GM23338 (cell line): Measurements from ENCODE around the gene TBX2. TPM values are rescaled to one million over a fixed set of nuclear protein-coding genes. Genes with fewer than 3 reads are reported as not detected.

Experiments
- ATAC-seq: fragments of 200-7000 bp; cut with Tn5 transposase; 3 replicates; pipeline ENCODE4 v1.9.1; 2020
- DNase-seq: peaks from one replicate; pipeline ENCODE4 v3.0.0-alpha.2; 2015; ENCODE audit warnings: low spot score
- H2AFZ ChIP-seq: fragments of 200-600 bp; sonication (generic); 2 replicates; pipeline ENCODE4 v1.8.0; 2016; ENCODE audit warnings: antibody characterized with exemption, mild to moderate bottlenecking, moderate library complexity
- H3F3A ChIP-seq: fragments of 200-600 bp; sonication (generic); replicated peaks from 2 replicates; pipeline ENCODE4 v1.8.0; 2017; ENCODE audit warnings: antibody characterized with exemption, mixed run types, low read depth
- H3K27ac ChIP-seq: fragments of 200-600 bp; sonication (generic); 2 replicates; pipeline ENCODE4 v1.6.1; 2016; ENCODE audit warnings: low read depth
- H3K27me3 ChIP-seq: fragments of 200-600 bp; sonication (generic); 2 replicates; pipeline ENCODE4 v1.8.0; 2016; ENCODE audit warnings: mild to moderate bottlenecking, mixed run types, moderate library complexity; ENCODE audit not compliant: insufficient read depth
- H3K36me3 ChIP-seq: fragments of 200-600 bp; sonication (generic); 2 replicates; pipeline ENCODE4 v1.8.0; 2016; ENCODE audit warnings: mild to moderate bottlenecking; ENCODE audit not compliant: insufficient read depth
- H3K4me1 ChIP-seq: fragments of 200-600 bp; sonication (generic); 2 replicates; pipeline ENCODE4 v1.8.0; 2016; ENCODE audit warnings: mild to moderate bottlenecking, moderate library complexity; ENCODE audit not compliant: insufficient read depth
- H3K4me2 ChIP-seq: fragments of 200-600 bp; sonication (generic); 2 replicates; pipeline ENCODE4 v1.7.1; 2017; ENCODE audit warnings: mixed run types
- H3K4me3 ChIP-seq: fragments of 200-600 bp; sonication (generic); 2 replicates; pipeline ENCODE4 v1.6.1; 2016; ENCODE audit warnings: mixed run types
- H3K79me2 ChIP-seq: fragments of 200-600 bp; sonication (generic); replicated peaks from 2 replicates; pipeline ENCODE4 v1.8.0; 2017; ENCODE audit warnings: mild to moderate bottlenecking; ENCODE audit not compliant: insufficient read depth
- H3K9me2 ChIP-seq: fragments of 200-600 bp; sonication (generic); 2 replicates; pipeline ENCODE4 v1.8.0; 2017; ENCODE audit not compliant: insufficient read depth
- H4K20me1 ChIP-seq: fragments of 200-600 bp; sonication (generic); replicated peaks from 2 replicates; pipeline ENCODE4 v1.8.0; 2017; ENCODE audit warnings: mild to moderate bottlenecking; ENCODE audit not compliant: insufficient read depth
- H3K27ac Mint-ChIP-seq: 2 replicates; pipeline ENCODE4 v1.8.0; 2020; ENCODE audit warnings: inconsistent platforms, mild to moderate bottlenecking, moderate library complexity, mixed read lengths
- H3K27me3 Mint-ChIP-seq: 3 replicates; pipeline ENCODE4 v1.8.0; 2022; ENCODE audit warnings: low read depth, mild to moderate bottlenecking, moderate library complexity, mixed read lengths, inconsistent platforms; ENCODE audit not compliant: insufficient read depth, poor library complexity
- H3K36me3 Mint-ChIP-seq: 3 replicates; pipeline ENCODE4 v1.8.0; 2021; ENCODE audit warnings: low read depth, mild to moderate bottlenecking, inconsistent platforms, moderate library complexity, mixed read lengths
- H3K4me1 Mint-ChIP-seq: 3 replicates; pipeline ENCODE4 v1.8.0; 2020; ENCODE audit warnings: mild to moderate bottlenecking, inconsistent platforms, mixed read lengths
- H3K4me3 Mint-ChIP-seq: 3 replicates; pipeline ENCODE4 v1.8.0; 2021; ENCODE audit warnings: moderate library complexity, mild to moderate bottlenecking, inconsistent platforms, mixed read lengths
- H3K9me3 Mint-ChIP-seq: 3 replicates; pipeline ENCODE4 v1.8.0; 2020; ENCODE audit warnings: moderate library complexity, mild to moderate bottlenecking, inconsistent platforms, mixed read lengths
- CTCF ChIP-seq, 2 experiments: fragments of 200-600 bp in 1 of 2; sonication (generic) in 1 of 2; conservative IDR thresholded peaks; 2 replicates each; pipeline versions ENCODE4 v1.5.1 to v1.6.1; 2016 to 2017; ENCODE audit warnings: antibody characterized with exemption in 2 of 2, low read depth in 2 of 2, mild to moderate bottlenecking in 2 of 2, moderate library complexity in 1 of 2
- ZNF114 ChIP-seq: fragments of 250-450 bp; sonication (Bioruptor Pico); IDR thresholded peaks from 2 replicates; pipeline ENCODE4 v1.5.0; 2020; ENCODE audit warnings: mild to moderate bottlenecking, moderate library complexity
- polyA plus RNA-seq: library from polyadenylated mRNA; unstranded; fragments of >200 nt; fragmentation: Nextera tagmentation; extraction: Ambion mirVana; gene quantifications from 2 replicates; pipeline ENCODE4 v1.2.1, GENCODE V29; 2016
- total RNA-seq: library from RNA; depleted of rRNA; stranded (reverse); fragments of >200 nt; shearing (Covaris generic); gene quantifications from 2 replicates; pipeline ENCODE4 v1.2.3, GENCODE V29; 2014
- TF ChIP-seq, protein P1 (sequence below): fragments of 250-450 bp; sonication (Bioruptor Pico); IDR thresholded peaks from 2 replicates; pipeline ENCODE4 v1.5.0; 2020; ENCODE audit warnings: mild to moderate bottlenecking, moderate library complexity

Gene TBX2
- total and polyA plus RNA-seq, 2 experiments from 2014 or later, result not detected

DNA sequence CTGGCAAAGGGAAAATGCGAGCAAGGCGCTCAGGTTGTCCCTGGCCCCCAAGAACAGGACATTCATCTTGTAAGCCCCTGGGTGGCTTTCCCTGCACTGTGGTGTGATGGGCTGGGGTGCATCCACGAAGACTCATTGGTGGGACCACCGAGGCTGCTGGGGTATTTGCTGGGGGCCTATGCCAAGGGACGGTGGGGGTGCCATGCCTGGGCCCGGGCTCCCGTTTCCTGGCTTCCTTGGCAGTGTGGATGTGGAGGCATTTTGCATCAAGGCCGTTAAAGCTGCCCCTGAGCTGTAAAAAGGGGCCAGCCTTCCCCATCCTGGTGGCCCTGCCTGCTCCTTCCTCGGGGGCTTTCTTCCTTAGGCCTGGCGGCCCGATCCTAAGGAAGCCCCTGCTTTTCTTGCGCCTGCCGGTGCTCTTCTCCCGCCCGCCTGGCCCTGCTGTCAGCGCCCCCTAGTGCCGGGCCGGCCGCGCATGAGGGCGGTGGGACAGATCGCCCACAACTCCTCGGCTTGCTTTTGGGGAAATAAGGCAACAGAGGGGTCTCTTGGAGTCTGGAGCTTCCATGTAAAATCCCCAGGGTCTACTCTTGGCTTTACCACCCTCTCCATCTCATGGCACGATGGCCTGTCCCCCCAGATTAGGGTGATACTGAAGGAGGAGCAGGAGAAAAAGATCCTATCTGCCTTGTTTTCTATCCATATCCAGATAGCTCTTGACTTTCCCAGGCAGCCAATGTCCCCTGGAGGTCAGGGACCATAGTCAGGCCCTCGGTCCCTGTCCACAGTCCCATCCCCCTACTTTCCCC, 9.8 kb upstream of the TBX2 start:
- H3K27ac Mint-ChIP-seq, result no peak overlapping the region
- H2AFZ ChIP-seq, result peak overlapping the region; percentile 59; the same call in 1 of the 2 replicates

More for the DNA sequence above, 9.8 kb upstream of the TBX2 start:
- peak; percentile 96 to 98 for TF ChIP-seq CTCF (conservative IDR thresholded peaks at IDR 0.05; ENCODE audit: low read depth in 2 of 2)
- TF ChIP-seq ZNF114 (CRISPR knock-in tag), result no peak
- TF ChIP-seq, protein P1, sequence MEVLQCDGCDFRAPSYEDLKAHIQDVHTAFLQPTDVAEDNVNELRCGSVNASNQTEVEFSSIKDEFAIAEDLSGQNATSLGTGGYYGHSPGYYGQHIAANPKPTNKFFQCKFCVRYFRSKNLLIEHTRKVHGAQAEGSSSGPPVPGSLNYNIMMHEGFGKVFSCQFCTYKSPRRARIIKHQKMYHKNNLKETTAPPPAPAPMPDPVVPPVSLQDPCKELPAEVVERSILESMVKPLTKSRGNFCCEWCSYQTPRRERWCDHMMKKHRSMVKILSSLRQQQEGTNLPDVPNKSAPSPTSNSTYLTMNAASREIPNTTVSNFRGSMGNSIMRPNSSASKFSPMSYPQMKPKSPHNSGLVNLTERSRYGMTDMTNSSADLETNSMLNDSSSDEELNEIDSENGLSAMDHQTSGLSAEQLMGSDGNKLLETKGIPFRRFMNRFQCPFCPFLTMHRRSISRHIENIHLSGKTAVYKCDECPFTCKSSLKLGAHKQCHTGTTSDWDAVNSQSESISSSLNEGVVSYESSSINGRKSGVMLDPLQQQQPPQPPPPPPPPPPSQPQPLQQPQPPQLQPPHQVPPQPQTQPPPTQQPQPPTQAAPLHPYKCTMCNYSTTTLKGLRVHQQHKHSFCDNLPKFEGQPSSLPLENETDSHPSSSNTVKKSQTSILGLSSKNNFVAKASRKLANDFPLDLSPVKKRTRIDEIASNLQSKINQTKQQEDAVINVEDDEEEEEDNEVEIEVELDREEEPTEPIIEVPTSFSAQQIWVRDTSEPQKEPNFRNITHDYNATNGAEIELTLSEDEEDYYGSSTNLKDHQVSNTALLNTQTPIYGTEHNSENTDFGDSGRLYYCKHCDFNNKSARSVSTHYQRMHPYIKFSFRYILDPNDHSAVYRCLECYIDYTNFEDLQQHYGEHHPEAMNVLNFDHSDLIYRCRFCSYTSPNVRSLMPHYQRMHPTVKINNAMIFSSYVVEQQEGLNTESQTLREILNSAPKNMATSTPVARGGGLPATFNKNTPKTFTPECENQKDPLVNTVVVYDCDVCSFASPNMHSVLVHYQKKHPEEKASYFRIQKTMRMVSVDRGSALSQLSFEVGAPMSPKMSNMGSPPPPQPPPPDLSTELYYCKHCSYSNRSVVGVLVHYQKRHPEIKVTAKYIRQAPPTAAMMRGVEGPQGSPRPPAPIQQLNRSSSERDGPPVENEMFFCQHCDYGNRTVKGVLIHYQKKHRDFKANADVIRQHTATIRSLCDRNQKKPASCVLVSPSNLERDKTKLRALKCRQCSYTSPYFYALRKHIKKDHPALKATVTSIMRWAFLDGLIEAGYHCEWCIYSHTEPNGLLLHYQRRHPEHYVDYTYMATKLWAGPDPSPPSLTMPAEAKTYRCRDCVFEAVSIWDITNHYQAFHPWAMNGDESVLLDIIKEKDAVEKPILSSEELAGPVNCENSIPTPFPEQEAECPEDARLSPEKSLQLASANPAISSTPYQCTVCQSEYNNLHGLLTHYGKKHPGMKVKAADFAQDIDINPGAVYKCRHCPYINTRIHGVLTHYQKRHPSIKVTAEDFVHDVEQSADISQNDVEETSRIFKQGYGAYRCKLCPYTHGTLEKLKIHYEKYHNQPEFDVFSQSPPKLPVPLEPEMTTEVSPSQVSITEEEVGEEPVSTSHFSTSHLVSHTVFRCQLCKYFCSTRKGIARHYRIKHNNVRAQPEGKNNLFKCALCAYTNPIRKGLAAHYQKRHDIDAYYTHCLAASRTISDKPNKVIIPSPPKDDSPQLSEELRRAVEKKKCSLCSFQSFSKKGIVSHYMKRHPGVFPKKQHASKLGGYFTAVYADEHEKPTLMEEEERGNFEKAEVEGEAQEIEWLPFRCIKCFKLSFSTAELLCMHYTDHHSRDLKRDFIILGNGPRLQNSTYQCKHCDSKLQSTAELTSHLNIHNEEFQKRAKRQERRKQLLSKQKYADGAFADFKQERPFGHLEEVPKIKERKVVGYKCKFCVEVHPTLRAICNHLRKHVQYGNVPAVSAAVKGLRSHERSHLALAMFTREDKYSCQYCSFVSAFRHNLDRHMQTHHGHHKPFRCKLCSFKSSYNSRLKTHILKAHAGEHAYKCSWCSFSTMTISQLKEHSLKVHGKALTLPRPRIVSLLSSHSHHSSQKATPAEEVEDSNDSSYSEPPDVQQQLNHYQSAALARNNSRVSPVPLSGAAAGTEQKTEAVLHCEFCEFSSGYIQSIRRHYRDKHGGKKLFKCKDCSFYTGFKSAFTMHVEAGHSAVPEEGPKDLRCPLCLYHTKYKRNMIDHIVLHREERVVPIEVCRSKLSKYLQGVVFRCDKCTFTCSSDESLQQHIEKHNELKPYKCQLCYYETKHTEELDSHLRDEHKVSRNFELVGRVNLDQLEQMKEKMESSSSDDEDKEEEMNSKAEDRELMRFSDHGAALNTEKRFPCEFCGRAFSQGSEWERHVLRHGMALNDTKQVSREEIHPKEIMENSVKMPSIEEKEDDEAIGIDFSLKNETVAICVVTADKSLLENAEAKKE (CRISPR knock-in tag), result no peak
- peak; percentile 86 for DNase-seq
- H3K27me3 Mint-ChIP-seq, result peaks cover 34% of the 10 kb centered on the region
- H3K4me1 Mint-ChIP-seq, result peaks cover 11% of the 10 kb centered on the region
- H3K36me3 Mint-ChIP-seq, result no peaks in the 10 kb centered on the region; the same call in 2 of the 3 replicates
- no peak overlapping the region for H3K4me3 ChIP-seq
- no peaks in the 10 kb centered on the region; the same call in 2 of the 3 replicates for H3K9me3 Mint-ChIP-seq
- no peaks in the 10 kb centered on the region for H3K36me3 ChIP-seq
- no peak overlapping the region for H3K27ac ChIP-seq
- H3K79me2 ChIP-seq, result no peaks in the 10 kb centered on the region
- H3K4me2 ChIP-seq, result no peak overlapping the region
- H3K4me1 ChIP-seq, result no peaks in the 10 kb centered on the region
- no peak overlapping the region for H3K4me3 Mint-ChIP-seq
- 0 out of 2 replicates have a peak, but pooled peaks cover under 1% of the 10 kb centered on the region for H4K20me1 ChIP-seq
- peaks cover 30% of the 10 kb centered on the region for H3K27me3 ChIP-seq
- H3K9me2 ChIP-seq, result no peaks in the 10 kb centered on the region
- peak; percentile 85 for ATAC-seq
- no peaks in the 10 kb centered on the region for H3F3A ChIP-seq
